Measurements from ENCODE around the gene AMBRA1.

The AMBRA1 gene

GRCh38 chr11:46639197-46639839 is 45.5 kb upstream of the AMBRA1 start:
- DNase-seq (ENCODE audit: insufficient read length, low spot score) (no peak), FAIRE-seq (no peak)
- TF ChIP-seq CTCF (IDR thresholded peaks at IDR 0.05; ENCODE audit: insufficient read depth, missing control alignments), result no peak

- no peak for DNase-seq (ENCODE audit: insufficient read length, low spot score)
- FAIRE-seq, result no peak
- no peak for TF ChIP-seq CTCF (IDR thresholded peaks at IDR 0.05; ENCODE audit: insufficient read depth, missing control alignments)
Measured at GRCh38 chr11:46637546-46637945, 43.7 kb upstream of the AMBRA1 start.

GRCh38 chr11:46635557-46636139 is 41.8 kb upstream of the AMBRA1 start:
- DNase-seq (ENCODE audit: insufficient read length, low spot score), result no peak
- FAIRE-seq, result no peak
- no peak for TF ChIP-seq CTCF (IDR thresholded peaks at IDR 0.05; ENCODE audit: insufficient read depth, missing control alignments)

GRCh38 chr11:46633291-46634217 is 39.7 kb upstream of the AMBRA1 start:
- DNase-seq (ENCODE audit: insufficient read length, low spot score), result no peak
- TF ChIP-seq CTCF (IDR thresholded peaks at IDR 0.05; ENCODE audit: insufficient read depth, missing control alignments), result no peak
- FAIRE-seq, result no peak

- no peak for FAIRE-seq
- TF ChIP-seq CTCF (IDR thresholded peaks at IDR 0.05; ENCODE audit: insufficient read depth, missing control alignments), result no peak
- DNase-seq (ENCODE audit: insufficient read length, low spot score), result no peak
Measured at GRCh38 chr11:46632502-46632901, 38.7 kb upstream of the AMBRA1 start.

GRCh38 chr11:46631676-46632075 is 37.9 kb upstream of the AMBRA1 start:
- no peak for TF ChIP-seq CTCF (IDR thresholded peaks at IDR 0.05; ENCODE audit: insufficient read depth, missing control alignments)
- FAIRE-seq (no peak), DNase-seq (ENCODE audit: insufficient read length, low spot score) (no peak)
